HUES6 (cell line): ENCODE data around the gene PCNX2.

Source experiments
- H3K27ac ChIP-seq: 2 replicates; pipeline ENCODE4 v1.7.0; 2013; ENCODE audit warnings: low read depth, mild to moderate bottlenecking, low read length, inconsistent platforms
- H3K27me3 ChIP-seq: 2 replicates; pipeline ENCODE4 v1.6.1; 2013; ENCODE audit warnings: low read length; ENCODE audit not compliant: control insufficient read depth, insufficient read depth
- H3K36me3 ChIP-seq: 2 replicates; pipeline ENCODE4 v1.6.1; 2013; ENCODE audit warnings: low read length; ENCODE audit not compliant: control insufficient read depth, insufficient read depth
- H3K4me1 ChIP-seq: 2 replicates; pipeline ENCODE4 v1.6.1; 2013; ENCODE audit warnings: low read length; ENCODE audit not compliant: control insufficient read depth, insufficient read depth
- H3K4me3 ChIP-seq: 2 replicates; pipeline ENCODE4 v1.5.1; 2013; ENCODE audit warnings: low read depth, low read length
- H3K9ac ChIP-seq: one replicate; pipeline ENCODE4 v1.6.1; 2013; ENCODE audit warnings: mild to moderate bottlenecking, low read length
- H3K9me3 ChIP-seq: 2 replicates; pipeline ENCODE4 v1.6.1; 2013; ENCODE audit warnings: low read depth, low read length; ENCODE audit not compliant: control insufficient read depth, insufficient read depth

Gene PCNX2

GRCh38 chr1:233256191-233256590, 39.3 kb downstream of the PCNX2 start:
- Histone ChIP-seq H3K9ac (no peak overlapping the region), H3K27me3 (no peaks in the 10 kb centered on the region), H3K27ac (no peak overlapping the region), H3K9me3 (no peaks in the 10 kb centered on the region), H3K4me3 (no peak overlapping the region), H3K4me1 (peaks cover 4% of the 10 kb centered on the region; the same call in 1 of the 2 replicates), H3K36me3 (peaks cover 62% of the 10 kb centered on the region)

DNA sequence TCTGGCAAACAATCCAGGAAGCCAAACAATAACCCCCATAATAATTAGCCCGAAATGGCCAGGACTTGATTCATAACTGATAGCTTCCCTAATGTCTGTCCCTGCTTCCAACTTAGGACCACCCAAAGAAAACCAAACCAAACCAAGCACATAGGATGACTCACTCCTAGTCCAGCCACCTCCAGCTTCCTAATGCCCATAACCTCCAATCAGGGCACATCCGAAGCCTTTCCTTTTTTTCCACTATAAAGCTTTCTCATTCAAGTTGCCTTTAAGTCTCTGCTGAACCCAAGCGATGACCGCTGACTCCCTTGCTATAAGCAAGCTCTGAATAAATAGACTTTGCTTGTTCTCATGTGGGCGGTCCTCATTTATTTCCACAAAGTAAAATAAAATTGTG, 40.4 kb downstream of the PCNX2 start:
- Histone ChIP-seq H3K9ac (no peak overlapping the region), H3K9me3 (no peaks in the 10 kb centered on the region), H3K27ac (no peak overlapping the region), H3K4me1 (peaks cover 6% of the 10 kb centered on the region; the same call in 1 of the 2 replicates), H3K4me3 (no peak overlapping the region), H3K27me3 (no peaks in the 10 kb centered on the region), H3K36me3 (peaks cover 62% of the 10 kb centered on the region)

GRCh38 chr1:233253832-233254331, 41.6 kb downstream of the PCNX2 start:
- H3K27ac ChIP-seq = no peak overlapping the region
- no peak overlapping the region for H3K9ac ChIP-seq
- peaks cover 63% of the 10 kb centered on the region for H3K36me3 ChIP-seq

GRCh38 chr1:233253231-233253831, 42.2 kb downstream of the PCNX2 start:
- Histone ChIP-seq H3K9me3 (no peaks in the 10 kb centered on the region), H3K4me3 (no peak overlapping the region), H3K36me3 (peaks cover 62% of the 10 kb centered on the region), H3K27ac (no peak overlapping the region), H3K9ac (no peak overlapping the region), H3K27me3 (no peaks in the 10 kb centered on the region), H3K4me1 (peaks cover 6% of the 10 kb centered on the region; the same call in 1 of the 2 replicates)

More at GRCh38 chr1:233253832-233254331, 41.6 kb downstream of the PCNX2 start:
- no peaks in the 10 kb centered on the region for H3K27me3 ChIP-seq
- H3K9me3 ChIP-seq = no peaks in the 10 kb centered on the region
- H3K4me1 ChIP-seq = peaks cover 6% of the 10 kb centered on the region; the same call in 1 of the 2 replicates
- H3K4me3 ChIP-seq = no peak overlapping the region

GRCh38 chr1:233252441-233252840, 43.1 kb downstream of the PCNX2 start:
- Histone ChIP-seq H3K27ac (no peak overlapping the region), H3K27me3 (no peaks in the 10 kb centered on the region), H3K9ac (no peak overlapping the region), H3K9me3 (no peaks in the 10 kb centered on the region), H3K36me3 (peaks cover 56% of the 10 kb centered on the region), H3K4me3 (no peak overlapping the region), H3K4me1 (peaks cover 6% of the 10 kb centered on the region; the same call in 1 of the 2 replicates)

DNA sequence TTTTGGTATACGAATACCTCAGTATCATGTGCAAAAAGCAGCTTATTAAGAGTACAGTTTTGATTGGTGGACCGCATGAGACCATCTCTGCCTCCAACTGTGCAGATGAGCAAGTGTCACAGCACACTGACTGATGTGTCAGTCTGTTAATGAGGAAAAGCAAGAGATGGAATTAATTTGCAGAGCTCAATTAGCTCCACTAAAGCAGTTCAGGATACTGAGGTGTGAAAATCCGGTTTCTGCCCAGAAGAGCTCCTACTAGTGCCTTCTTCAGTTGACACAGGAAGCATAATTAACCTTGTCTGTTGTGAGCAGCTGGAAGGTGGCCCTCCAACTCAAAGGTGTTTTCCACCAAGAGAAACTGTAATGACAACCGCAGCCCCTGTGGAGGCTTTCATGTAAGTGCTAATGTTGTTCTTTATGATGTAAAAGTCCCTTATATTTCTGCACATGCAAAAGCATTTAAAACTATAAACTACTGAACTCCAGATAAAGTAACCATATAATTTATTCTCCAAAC, 44.3 kb downstream of the PCNX2 start:
- no peak overlapping the region for H3K4me3 ChIP-seq

DNA sequence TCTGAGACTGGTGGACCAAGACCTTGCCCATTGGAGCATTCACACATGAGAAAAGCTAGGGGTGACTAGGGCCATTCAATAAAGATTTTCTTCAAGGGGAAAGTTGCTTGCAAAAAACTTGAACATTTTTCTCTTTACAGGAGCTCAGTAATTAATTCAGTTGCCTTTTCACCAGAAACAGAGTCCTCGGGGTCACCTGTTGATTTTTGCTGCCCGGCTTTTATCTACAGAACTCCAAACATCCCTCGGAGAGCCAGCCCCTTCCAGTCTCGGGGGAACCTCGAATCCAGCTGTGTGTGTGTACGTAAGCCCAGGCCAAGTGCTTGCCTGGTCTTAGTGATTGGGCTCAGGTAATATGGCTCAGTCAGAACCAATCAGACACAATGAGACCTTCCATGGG, 47.5 kb downstream of the PCNX2 start:
- H3K4me3 ChIP-seq = no peak overlapping the region
- H3K9ac ChIP-seq = no peak overlapping the region
- peaks cover 6% of the 10 kb centered on the region; the same call in 1 of the 2 replicates for H3K4me1 ChIP-seq
- H3K27me3 ChIP-seq = no peaks in the 10 kb centered on the region
- H3K27ac ChIP-seq = no peak overlapping the region
- H3K9me3 ChIP-seq = no peaks in the 10 kb centered on the region
- peaks cover 59% of the 10 kb centered on the region for H3K36me3 ChIP-seq

More for the DNA sequence above, 44.3 kb downstream of the PCNX2 start:
- Histone ChIP-seq H3K9ac (no peak overlapping the region), H3K27me3 (no peaks in the 10 kb centered on the region), H3K27ac (no peak overlapping the region), H3K4me1 (peaks cover 6% of the 10 kb centered on the region; the same call in 1 of the 2 replicates), H3K9me3 (no peaks in the 10 kb centered on the region), H3K36me3 (peaks cover 55% of the 10 kb centered on the region)

GRCh38 chr1:233246965-233247364, 48.6 kb downstream of the PCNX2 start:
- no peak overlapping the region for H3K27ac ChIP-seq
- H3K9ac ChIP-seq = no peak overlapping the region
- no peak overlapping the region for H3K4me3 ChIP-seq
- H3K36me3 ChIP-seq = peaks cover 56% of the 10 kb centered on the region
- H3K9me3 ChIP-seq = no peaks in the 10 kb centered on the region
- H3K4me1 ChIP-seq = peaks cover 6% of the 10 kb centered on the region; the same call in 1 of the 2 replicates
- no peaks in the 10 kb centered on the region for H3K27me3 ChIP-seq

DNA sequence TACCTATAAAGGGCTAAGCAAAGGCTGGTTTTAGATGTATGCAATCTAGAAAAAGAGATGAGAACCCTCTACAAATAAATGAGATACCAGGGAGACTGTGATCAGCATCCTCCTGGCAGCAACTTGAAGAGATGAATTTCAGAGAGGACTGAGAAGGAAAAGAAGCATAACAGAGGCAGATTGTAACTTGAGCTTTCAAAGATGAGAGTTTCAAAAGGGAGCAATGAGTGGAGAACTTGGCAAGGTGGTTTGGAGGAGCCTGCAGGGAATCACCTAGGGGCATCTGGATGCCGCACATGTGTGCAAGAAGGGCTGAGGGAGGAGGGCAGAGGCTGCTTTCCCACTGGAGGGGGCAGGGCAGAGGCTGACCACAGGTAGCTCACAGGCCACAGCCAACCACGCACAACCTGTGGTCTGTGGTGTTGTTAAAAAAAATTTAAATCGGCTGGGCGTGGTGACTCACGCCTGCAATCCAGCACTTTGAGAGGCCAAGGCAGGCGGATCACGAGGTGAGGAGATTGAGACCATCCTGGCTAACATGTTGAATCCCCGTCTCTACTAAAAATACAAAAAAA, 50.2 kb downstream of the PCNX2 start:
- Histone ChIP-seq H3K36me3 (peaks cover 46% of the 10 kb centered on the region), H3K9ac (no peak overlapping the region), H3K27me3 (no peaks in the 10 kb centered on the region), H3K9me3 (no peaks in the 10 kb centered on the region), H3K4me3 (no peak overlapping the region), H3K27ac (no peak overlapping the region), H3K4me1 (no peaks in the 10 kb centered on the region)

DNA sequence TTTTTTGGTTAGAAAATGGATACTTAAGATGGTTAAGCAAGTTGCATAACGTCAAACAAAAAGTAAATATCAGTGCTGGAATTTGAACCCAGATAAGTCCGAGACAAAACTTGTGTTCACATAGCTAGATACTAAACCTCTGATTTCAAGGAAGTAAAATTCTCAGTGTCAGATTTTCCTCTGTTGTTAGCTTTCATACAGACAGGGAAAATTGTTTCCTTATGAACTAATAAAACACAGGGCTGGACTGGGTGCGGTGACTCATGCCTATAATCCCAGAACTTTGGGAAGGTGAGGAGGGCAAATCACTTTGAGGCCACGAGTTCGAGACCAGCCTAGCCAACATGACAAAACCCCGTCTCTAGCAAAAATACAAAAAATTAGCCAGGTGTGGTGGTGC, 51.3 kb downstream of the PCNX2 start:
- Histone ChIP-seq H3K4me3 (no peak overlapping the region), H3K9ac (no peak overlapping the region), H3K27ac (no peak overlapping the region), H3K4me1 (no peaks in the 10 kb centered on the region), H3K36me3 (peaks cover 44% of the 10 kb centered on the region), H3K27me3 (no peaks in the 10 kb centered on the region), H3K9me3 (no peaks in the 10 kb centered on the region)

DNA sequence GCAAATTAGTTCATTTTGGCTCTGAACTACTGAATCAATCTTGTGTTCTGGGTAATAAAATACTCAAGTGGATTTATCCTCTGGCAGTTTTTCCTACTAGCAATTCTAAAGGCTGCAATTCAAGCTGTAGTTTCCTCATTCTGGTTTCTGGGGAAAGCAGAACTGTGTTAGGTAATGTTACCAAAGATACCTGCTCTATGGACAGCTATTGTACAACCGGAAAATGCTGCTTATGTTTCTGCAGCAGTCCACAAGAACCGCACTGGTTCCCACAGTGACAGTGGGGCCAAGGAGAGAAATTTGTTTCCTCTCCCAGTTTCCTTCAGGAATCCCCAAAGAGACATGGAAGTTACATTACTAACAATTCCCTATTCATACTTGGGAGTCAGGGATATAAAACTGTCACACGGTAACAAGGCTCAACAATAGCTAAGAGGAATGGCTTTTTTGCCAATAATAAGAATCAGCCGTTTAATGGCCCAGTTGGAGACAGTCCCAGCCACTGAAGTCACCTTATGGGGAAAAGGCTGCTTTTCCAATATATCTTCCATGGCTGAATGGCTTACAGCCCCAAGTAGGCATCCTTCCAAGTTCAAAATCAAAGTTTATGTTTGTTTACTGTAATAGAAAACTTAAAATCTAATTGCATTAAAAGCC, 52.6 kb downstream of the PCNX2 start:
- H3K27ac ChIP-seq = no peak overlapping the region
- no peak overlapping the region for H3K9ac ChIP-seq
- no peaks in the 10 kb centered on the region for H3K27me3 ChIP-seq
- H3K9me3 ChIP-seq = no peaks in the 10 kb centered on the region
- no peaks in the 10 kb centered on the region for H3K4me1 ChIP-seq
- H3K4me3 ChIP-seq = no peak overlapping the region
- peaks cover 42% of the 10 kb centered on the region for H3K36me3 ChIP-seq
